Astrocyte (in vitro differentiated cells and primary cell): ENCODE results near the gene RPL27A. TPM values are rescaled to one million over a fixed set of nuclear protein-coding genes. Genes with fewer than 3 reads are reported as not detected.
A peak's percentile ranks its signal among the peaks of the same experiment; 100 is the strongest.

Source experiments
- DNase-seq: peaks from one replicate; pipeline ENCODE4 v3.0.0-alpha.2; 2010; ENCODE audit warnings: low read depth
- FAIRE-seq: peaks from 2 replicates; lab custom pipeline; 2011; peaks lifted over from hg19 to GRCh38; lab: Jason Lieb, UNC
- H2AFZ ChIP-seq: 2 replicates; pipeline ENCODE4 v1.6.0; 2012; ENCODE audit warnings: low read depth, low read length, inconsistent platforms
- H3K27ac ChIP-seq: 2 replicates; pipeline ENCODE4 v1.5.1; 2011; ENCODE audit warnings: low read depth, low read length, inconsistent platforms
- H3K27me3 ChIP-seq: 2 replicates; pipeline ENCODE4 v1.6.0; 2011; ENCODE audit warnings: low read length, inconsistent platforms; ENCODE audit not compliant: insufficient read depth
- H3K36me3 ChIP-seq: 2 replicates; pipeline ENCODE4 v1.5.1; 2011; ENCODE audit warnings: low read length, inconsistent platforms; ENCODE audit not compliant: insufficient read depth
- H3K4me1 ChIP-seq: 2 replicates; pipeline ENCODE4 v1.5.1; 2011; ENCODE audit warnings: low read length, inconsistent platforms; ENCODE audit not compliant: insufficient read depth
- H3K4me2 ChIP-seq: 2 replicates; pipeline ENCODE4 v1.6.0; 2012; ENCODE audit warnings: low read length, inconsistent platforms
- H3K4me3 ChIP-seq: 2 replicates; pipeline ENCODE4 v1.5.1; 2011; ENCODE audit warnings: low read depth, mild to moderate bottlenecking, low read length, inconsistent platforms; ENCODE audit not compliant: insufficient read depth
- H3K79me2 ChIP-seq: 2 replicates; pipeline ENCODE4 v1.6.0; 2012; ENCODE audit warnings: mild to moderate bottlenecking, low read length, inconsistent platforms; ENCODE audit not compliant: insufficient read depth
- H3K9ac ChIP-seq: 2 replicates; pipeline ENCODE4 v1.6.0; 2012; ENCODE audit warnings: mild to moderate bottlenecking, low read length, inconsistent platforms
- H3K9me3 ChIP-seq: 2 replicates; pipeline ENCODE4 v1.5.1; 2012; ENCODE audit warnings: low read depth, mild to moderate bottlenecking, low read length, inconsistent platforms; ENCODE audit not compliant: insufficient read depth
- H4K20me1 ChIP-seq: 2 replicates; pipeline ENCODE4 v1.6.0; 2012; ENCODE audit warnings: low read length, inconsistent platforms; ENCODE audit not compliant: insufficient read depth
- H3K27ac Mint-ChIP-seq: one replicate; pipeline ENCODE4 v1.8.0; 2021; ENCODE audit warnings: mild to moderate bottlenecking, mixed read lengths; ENCODE audit not compliant: unreplicated experiment
- H3K27me3 Mint-ChIP-seq: one replicate; pipeline ENCODE4 v1.8.0; 2021; ENCODE audit warnings: low read depth, mixed read lengths; ENCODE audit not compliant: unreplicated experiment
- H3K36me3 Mint-ChIP-seq: one replicate; pipeline ENCODE4 v1.8.0; 2021; ENCODE audit warnings: low read depth, mixed read lengths; ENCODE audit not compliant: unreplicated experiment
- H3K4me1 Mint-ChIP-seq: one replicate; pipeline ENCODE4 v1.8.0; 2021; ENCODE audit warnings: low read depth, mixed read lengths; ENCODE audit not compliant: unreplicated experiment
- H3K4me3 Mint-ChIP-seq: one replicate; pipeline ENCODE4 v1.8.0; 2021; ENCODE audit warnings: mild to moderate bottlenecking, moderate library complexity, mixed read lengths; ENCODE audit not compliant: unreplicated experiment
- H3K9me3 Mint-ChIP-seq: one replicate; pipeline ENCODE4 v1.8.0; 2021; ENCODE audit warnings: mild to moderate bottlenecking, mixed read lengths; ENCODE audit not compliant: unreplicated experiment
- CTCF ChIP-seq: IDR thresholded peaks from 2 replicates; pipeline ENCODE4 v1.5.1; 2011; ENCODE audit warnings: low read depth, mild to moderate bottlenecking, inconsistent platforms, low read length, moderate library complexity; ENCODE audit not compliant: insufficient read depth
- EZH2 ChIP-seq: IDR thresholded peaks from 2 replicates; pipeline ENCODE4 v1.6.1; 2012; ENCODE audit warnings: mild to moderate bottlenecking, low read length, inconsistent platforms; ENCODE audit not compliant: insufficient read depth
- total RNA-seq: library from RNA; stranded (reverse); gene quantifications from 2 replicates; pipeline ENCODE4 v1.2.1, GENCODE V29; 2021

RPL27A gene
- total RNA-seq, 1 donor from 2014 or later, result 682 TPM

- Mint-ChIP-seq H3K27me3 (no peaks in the 10 kb centered on the region), H3K36me3 (peaks cover 49% of the 10 kb centered on the region), H3K9me3 (no peaks in the 10 kb centered on the region), H3K4me1 (peaks cover 42% of the 10 kb centered on the region), H3K27ac (no peak overlapping the region), H3K4me3 (no peak overlapping the region)
- H3K27me3 ChIP-seq, result no peaks in the 10 kb centered on the region
- H3K9ac ChIP-seq, result no peak overlapping the region
- FAIRE-seq, result no peak
- no peak overlapping the region for H2AFZ ChIP-seq
- H3K9me3 ChIP-seq, result no peaks in the 10 kb centered on the region
- peak overlapping the region; percentile 20 for H3K4me2 ChIP-seq
- peak; percentile 37 for DNase-seq
- H3K79me2 ChIP-seq, result peaks cover 8% of the 10 kb centered on the region
- no peak overlapping the region for H3K27ac ChIP-seq
- H3K36me3 ChIP-seq, result peaks cover 10% of the 10 kb centered on the region
- H3K4me3 ChIP-seq, result no peak overlapping the region
- TF ChIP-seq EZH2, result no peak
- TF ChIP-seq CTCF, result no peak
- no peaks in the 10 kb centered on the region for H4K20me1 ChIP-seq
- peaks cover 38% of the 10 kb centered on the region for H3K4me1 ChIP-seq
Measured at GRCh38 chr11:8714622-8715225, 32.1 kb downstream of the RPL27A start.

- DNase-seq (no peak), FAIRE-seq (no peak)
- peaks cover 8% of the 10 kb centered on the region for H3K79me2 ChIP-seq
- no peak overlapping the region for H2AFZ ChIP-seq
- H3K9me3 ChIP-seq, result no peaks in the 10 kb centered on the region
- TF ChIP-seq EZH2 (no peak), CTCF (no peak)
- no peaks in the 10 kb centered on the region for H3K27me3 Mint-ChIP-seq
- no peaks in the 10 kb centered on the region for H3K27me3 ChIP-seq
- H3K36me3 ChIP-seq, result peaks cover 9% of the 10 kb centered on the region
- H3K4me3 ChIP-seq, result no peak overlapping the region
- no peak overlapping the region for H3K4me2 ChIP-seq
- H4K20me1 ChIP-seq, result no peaks in the 10 kb centered on the region
- H3K4me1 ChIP-seq, result peaks cover 45% of the 10 kb centered on the region
- no peak overlapping the region for H3K9ac ChIP-seq
- no peaks in the 10 kb centered on the region for H3K9me3 Mint-ChIP-seq
- no peak overlapping the region for H3K27ac Mint-ChIP-seq
- H3K36me3 Mint-ChIP-seq, result peaks cover 43% of the 10 kb centered on the region
- H3K4me3 Mint-ChIP-seq, result no peak overlapping the region
- no peak overlapping the region for H3K27ac ChIP-seq
- H3K4me1 Mint-ChIP-seq, result peaks cover 49% of the 10 kb centered on the region
Measured at GRCh38 chr11:8715501-8715900, 32.9 kb downstream of the RPL27A start.

GRCh38 chr11:8717544-8717875 lies 34.9 kb downstream of the RPL27A start:
- H3K79me2 ChIP-seq, result peaks cover 12% of the 10 kb centered on the region
- peak overlapping the region; percentile 26 for H3K4me3 ChIP-seq
- H3K4me1 ChIP-seq, result peaks cover 65% of the 10 kb centered on the region
- peak overlapping the region; percentile 80 for H3K27ac ChIP-seq
- H3K4me3 Mint-ChIP-seq, result peak overlapping the region; percentile 57
- H3K27me3 Mint-ChIP-seq, result no peaks in the 10 kb centered on the region
- H4K20me1 ChIP-seq, result no peaks in the 10 kb centered on the region
- no peak for TF ChIP-seq EZH2
- TF ChIP-seq CTCF, result no peak
- peaks cover 30% of the 10 kb centered on the region for H3K36me3 Mint-ChIP-seq
- peak overlapping the region; percentile 73 for H3K4me2 ChIP-seq
- DNase-seq (no peak), FAIRE-seq (no peak)
- peaks cover 4% of the 10 kb centered on the region for H3K36me3 ChIP-seq
- peak overlapping the region; percentile 97 for H3K27ac Mint-ChIP-seq
- H3K4me1 Mint-ChIP-seq, result peaks cover 67% of the 10 kb centered on the region
- no peaks in the 10 kb centered on the region for H3K9me3 Mint-ChIP-seq
- peak overlapping the region; percentile 28 for H3K9ac ChIP-seq
- no peak overlapping the region for H2AFZ ChIP-seq
- no peaks in the 10 kb centered on the region for H3K27me3 ChIP-seq
- no peaks in the 10 kb centered on the region for H3K9me3 ChIP-seq
